SU-DHL-6 (cell line): Measurements from ENCODE around the gene NUDT19.
"Not testable (repeated sequence)": the region's sequence is repeated elsewhere in the genome, so short reads cannot be mapped to it uniquely, and the experiment has no call there.

ENCODE experiments used
- H2AFZ ChIP-seq: fragments of 200-600 bp; sonication (generic); 2 replicates; pipeline ENCODE4 v1.6.1; 2014; ENCODE audit warnings: low read depth, mild to moderate bottlenecking, moderate library complexity, mixed read lengths, antibody characterized with exemption, low read length; ENCODE audit not compliant: severe bottlenecking
- H3F3A ChIP-seq: fragments of 200-600 bp; shearing (Covaris generic); 2 replicates; pipeline ENCODE4 v1.6.0; 2016; ENCODE audit warnings: antibody characterized with exemption, mild to moderate bottlenecking; ENCODE audit not compliant: insufficient read depth
- H3K27ac ChIP-seq: fragments of 200-600 bp; sonication (generic); 2 replicates; pipeline ENCODE4 v1.5.1; 2016; ENCODE audit warnings: low read depth, mild to moderate bottlenecking, low read length, moderate library complexity, mixed read lengths
- H3K27me3 ChIP-seq: fragments of 200-600 bp; sonication (generic), shearing (Covaris generic); 2 replicates; pipeline ENCODE4 v1.6.0; 2014; ENCODE audit warnings: mild to moderate bottlenecking, low read length
- H3K36me3 ChIP-seq: fragments of 200-600 bp; sonication (generic); 2 replicates; pipeline ENCODE4 v1.6.1; 2014; ENCODE audit warnings: mild to moderate bottlenecking, low read length, mixed read lengths
- H3K4me2 ChIP-seq: fragments of 300-600, 200-600 bp; shearing (Covaris generic), sonication (generic); 2 replicates; pipeline ENCODE4 v1.6.0; 2014; ENCODE audit warnings: low read length, low read depth, mild to moderate bottlenecking; ENCODE audit not compliant: poor library complexity, severe bottlenecking
- H3K4me3 ChIP-seq: fragments of 200-600 bp; sonication (generic); 2 replicates; pipeline ENCODE4 v1.5.1; 2014; ENCODE audit warnings: antibody characterized with exemption, low read length, mild to moderate bottlenecking, mixed read lengths; ENCODE audit not compliant: insufficient read depth, poor library complexity, severe bottlenecking
- H3K79me2 ChIP-seq: fragments of 200-600 bp; sonication (generic); 2 replicates; pipeline ENCODE4 v1.6.1; 2014; ENCODE audit warnings: mild to moderate bottlenecking, low read length, moderate library complexity; ENCODE audit not compliant: insufficient read depth
- H3K9ac ChIP-seq: fragments of 200-600 bp; sonication (generic); 2 replicates; pipeline ENCODE4 v1.7.0; 2014; ENCODE audit warnings: mild to moderate bottlenecking, low read length
- H3K9me2 ChIP-seq: fragments of 200-600 bp; sonication (generic); replicated peaks from 2 replicates; pipeline ENCODE4 v1.6.1; 2014; ENCODE audit warnings: low read length; ENCODE audit not compliant: insufficient read depth
- H3K9me3 ChIP-seq: fragments of 200-600 bp; sonication (generic); 2 replicates; pipeline ENCODE4 v1.6.1; 2014; ENCODE audit warnings: low read length, mixed read lengths; ENCODE audit not compliant: insufficient read depth
- H4K20me1 ChIP-seq: fragments of 200-600 bp; sonication (generic); 2 replicates; pipeline ENCODE4 v1.6.1; 2014; ENCODE audit warnings: low read depth, mild to moderate bottlenecking, antibody characterized with exemption, low read length, moderate library complexity, mixed read lengths
- CTCF ChIP-seq: fragments of 200-600 bp; sonication (generic); IDR thresholded peaks from one replicate; pipeline ENCODE4 v1.5.1; 2017; ENCODE audit warnings: antibody characterized with exemption, mild to moderate bottlenecking, low read length, moderate library complexity; ENCODE audit not compliant: insufficient read depth, poor library complexity, severe bottlenecking
- EZH2phosphoT487 ChIP-seq: fragments of 200-600 bp; sonication (generic), shearing (Covaris generic); conservative IDR thresholded peaks from 2 replicates; pipeline ENCODE4 v1.6.1; 2018; ENCODE audit warnings: mild to moderate bottlenecking, antibody characterized with exemption, low read length, moderate library complexity, mixed read lengths

The NUDT19 gene

GRCh38 chr19:32651729-32652140, 39.9 kb upstream of the NUDT19 start:
- H3K36me3 ChIP-seq = 0 out of 2 replicates have a peak, but pooled peaks cover 6% of the 10 kb centered on the region
- H3K4me2 ChIP-seq = no peak overlapping the region
- no peak for TF ChIP-seq CTCF
- no peak for TF ChIP-seq EZH2phosphoT487
- H4K20me1 ChIP-seq = no peaks in the 10 kb centered on the region
- no peak overlapping the region for H3K4me3 ChIP-seq
- H3K9me2 ChIP-seq = no peaks in the 10 kb centered on the region
- no peak overlapping the region for H3K9ac ChIP-seq
- H2AFZ ChIP-seq = no peak overlapping the region
- H3K27ac ChIP-seq = no peak overlapping the region
- no peaks in the 10 kb centered on the region for H3K27me3 ChIP-seq
- no peaks in the 10 kb centered on the region for H3K9me3 ChIP-seq
- H3K79me2 ChIP-seq = peaks cover 12% of the 10 kb centered on the region
- no peaks in the 10 kb centered on the region for H3F3A ChIP-seq

GRCh38 chr19:32652331-32652730, 39.3 kb upstream of the NUDT19 start:
- H3K27me3 ChIP-seq, H3K9me3 ChIP-seq, H2AFZ ChIP-seq, H3K36me3 ChIP-seq, H3K27ac ChIP-seq, H3K4me3 ChIP-seq, H3K4me2 ChIP-seq, H3F3A ChIP-seq, H3K9ac ChIP-seq, H3K9me2 ChIP-seq, H4K20me1 ChIP-seq: not testable (repeated sequence)
- peaks cover 12% of the 10 kb centered on the region for H3K79me2 ChIP-seq

- no peak overlapping the region for H3K27ac ChIP-seq
- no peak overlapping the region for H3K4me3 ChIP-seq
- no peak overlapping the region for H3K4me2 ChIP-seq
- H4K20me1 ChIP-seq = no peaks in the 10 kb centered on the region
- no peaks in the 10 kb centered on the region for H3K36me3 ChIP-seq
- no peak overlapping the region for H3K9ac ChIP-seq
- peaks cover 12% of the 10 kb centered on the region for H3K79me2 ChIP-seq
- H3K9me3 ChIP-seq = no peaks in the 10 kb centered on the region
- no peaks in the 10 kb centered on the region for H3K27me3 ChIP-seq
- TF ChIP-seq CTCF (no peak), EZH2phosphoT487 (no peak)
- no peaks in the 10 kb centered on the region for H3F3A ChIP-seq
- H2AFZ ChIP-seq = no peak overlapping the region
- H3K9me2 ChIP-seq = no peaks in the 10 kb centered on the region
Measured at GRCh38 chr19:32652894-32653598, 38.6 kb upstream of the NUDT19 start.

GRCh38 chr19:32653599-32653915, 38.1 kb upstream of the NUDT19 start:
- H3K4me2 ChIP-seq = no peak overlapping the region
- H3K4me3 ChIP-seq = no peak overlapping the region
- H3K9me3 ChIP-seq = no peaks in the 10 kb centered on the region
- H3K27ac ChIP-seq = no peak overlapping the region
- no peak overlapping the region for H3K9ac ChIP-seq
- no peak for TF ChIP-seq CTCF
- no peak for TF ChIP-seq EZH2phosphoT487
- H3K36me3 ChIP-seq = no peaks in the 10 kb centered on the region
- H4K20me1 ChIP-seq = no peaks in the 10 kb centered on the region
- H3K27me3 ChIP-seq = no peaks in the 10 kb centered on the region
- peaks cover 12% of the 10 kb centered on the region for H3K79me2 ChIP-seq
- no peak overlapping the region for H2AFZ ChIP-seq
- H3F3A ChIP-seq = no peaks in the 10 kb centered on the region
- H3K9me2 ChIP-seq = no peaks in the 10 kb centered on the region

- H3K27me3 ChIP-seq, H3K36me3 ChIP-seq, H3K27ac ChIP-seq, H3K9me2 ChIP-seq, H3K4me2 ChIP-seq, H3K9ac ChIP-seq, H3F3A ChIP-seq, H2AFZ ChIP-seq, H4K20me1 ChIP-seq, H3K4me3 ChIP-seq, H3K9me3 ChIP-seq: not testable (repeated sequence)
- H3K79me2 ChIP-seq = peaks cover 36% of the 10 kb centered on the region
Measured at GRCh38 chr19:32656379-32656778, 35.2 kb upstream of the NUDT19 start.
